Fibroblast of lung (primary cell): Measurements from ENCODE around the gene CNKSR3. TPM values are rescaled to one million over a fixed set of nuclear protein-coding genes. Genes with fewer than 3 reads are reported as not detected.

Experiments
- DNase-seq, 2 donors: peaks; one replicate each; pipeline versions ENCODE4 v3.0.0 to v3.0.0-alpha.2; 2010; ENCODE audit warnings: low read depth in 2 of 2
- H2AFZ ChIP-seq: 2 replicates; pipeline ENCODE4 v1.5.1; 2012; ENCODE audit warnings: low read length, control low read depth, inconsistent platforms
- H3K27ac ChIP-seq: 2 replicates; pipeline ENCODE4 v1.5.1; 2011; ENCODE audit warnings: low read length, control low read depth; ENCODE audit not compliant: insufficient read depth
- H3K27me3 ChIP-seq: 2 replicates; pipeline ENCODE4 v1.5.1; 2011; ENCODE audit warnings: mild to moderate bottlenecking, low read length; ENCODE audit not compliant: control insufficient read depth, insufficient read depth
- H3K36me3 ChIP-seq: 2 replicates; pipeline ENCODE4 v1.5.1; 2011; ENCODE audit warnings: low read length; ENCODE audit not compliant: control insufficient read depth, insufficient read depth
- H3K4me1 ChIP-seq: 2 replicates; pipeline ENCODE4 v1.5.1; 2011; ENCODE audit warnings: low read length; ENCODE audit not compliant: control insufficient read depth, insufficient read depth; ENCODE audit errors: extremely low read depth
- H3K4me2 ChIP-seq: 2 replicates; pipeline ENCODE4 v1.5.1; 2011; ENCODE audit warnings: low read length, control low read depth; ENCODE audit not compliant: insufficient read depth; ENCODE audit errors: extremely low read depth
- H3K4me3 ChIP-seq, 4 experiments: fragments of 200-600 bp in 1 of 4; sonication (generic) in 1 of 4; replicated peaks in 1 of 4; 2 replicates each; pipeline ENCODE4 v1.5.1; 2011 to 2016; ENCODE audit warnings: low read length in 4 of 4, low read depth in 3 of 4, mild to moderate bottlenecking in 3 of 4, control low read depth in 2 of 4, inconsistent platforms in 1 of 4, mixed read lengths in 1 of 4; ENCODE audit not compliant: insufficient read depth in 1 of 4; ENCODE audit errors: control extremely low read depth in 1 of 4
- H3K79me2 ChIP-seq: 2 replicates; pipeline ENCODE4 v1.5.1; 2012; ENCODE audit warnings: mild to moderate bottlenecking, low read length, inconsistent platforms; ENCODE audit not compliant: control insufficient read depth, insufficient read depth
- H3K9ac ChIP-seq: 2 replicates; pipeline ENCODE4 v1.5.1; 2011; ENCODE audit warnings: mild to moderate bottlenecking, low read length, control low read depth; ENCODE audit not compliant: insufficient read depth
- H3K9me3 ChIP-seq: 2 replicates; pipeline ENCODE4 v1.5.1; 2012; ENCODE audit warnings: low read depth, low read length; ENCODE audit not compliant: control insufficient read depth, insufficient read depth
- H4K20me1 ChIP-seq: 2 replicates; pipeline ENCODE4 v1.5.1; 2011; ENCODE audit warnings: low read length; ENCODE audit not compliant: control insufficient read depth, insufficient read depth; ENCODE audit errors: extremely low read depth
- EZH2 ChIP-seq: IDR thresholded peaks from 2 replicates; pipeline ENCODE4 v1.5.1; 2012; ENCODE audit warnings: low read length, control low read depth, mild to moderate bottlenecking; ENCODE audit errors: missing control alignments
- polyA plus RNA-seq, 2 donors: library from polyadenylated mRNA; depleted of rRNA in 1 of 2; stranded (reverse) in 1 of 2; unstranded in 1 of 2; fragments of >200 nt; gene quantifications; 2 replicates each; pipeline ENCODE4 v1.2.1, GENCODE V29; 2011 to 2012; ENCODE audit warnings: missing spikeins in 1 of 2
- total RNA-seq: library from RNA; depleted of rRNA; stranded (reverse); fragments of >200 nt; gene quantifications from 2 replicates; pipeline ENCODE4 v1.2.1, GENCODE V29; 2014
- TF ChIP-seq, protein P1 (sequence below), 2 donors: IDR thresholded peaks in 1 of 2; conservative IDR thresholded peaks in 1 of 2; 1 replicate in 1 of 2; 2 replicates in 1 of 2; pipeline ENCODE4 v1.5.1; 2011 to 2012; ENCODE audit warnings: low read length in 2 of 2, control low read depth in 1 of 2, inconsistent platforms in 1 of 2, low read depth in 1 of 2, mild to moderate bottlenecking in 1 of 2

CNKSR3 gene
- total and polyA plus RNA-seq, 2 donors (not counting 1 experiment from before 2014, with no cell fraction given) = 5.5 to 14.0 TPM

DNA sequence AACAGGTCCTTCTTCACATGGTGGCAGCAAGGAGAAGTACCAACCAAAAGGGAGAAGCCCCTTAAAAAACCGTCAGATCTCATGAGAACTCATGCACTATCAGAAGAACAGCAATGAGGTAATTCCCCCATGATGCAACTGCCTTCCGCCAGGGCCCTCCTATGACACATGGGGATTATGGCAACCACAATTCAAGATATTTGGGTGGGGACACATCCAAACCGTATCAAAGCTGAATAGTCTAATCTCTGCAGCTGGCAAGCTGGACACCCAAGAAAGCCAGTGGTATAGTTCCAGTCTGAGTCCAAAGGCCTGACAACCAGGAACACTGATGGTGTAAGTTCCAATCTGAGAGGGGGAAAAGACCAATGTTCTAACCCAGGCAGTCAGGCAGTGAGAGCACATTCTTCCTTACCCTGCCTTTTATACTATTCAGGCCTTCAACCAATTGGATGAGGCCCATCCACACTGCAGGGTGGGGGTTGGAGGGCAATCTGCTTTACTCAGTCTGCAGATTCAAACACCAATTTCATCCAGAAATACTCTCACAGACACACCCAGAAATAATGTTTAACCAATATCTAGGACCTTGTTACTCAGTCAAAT is 17.9 kb upstream of the CNKSR3 start:
- no peak for DNase-seq
- Histone ChIP-seq H2AFZ (no peak overlapping the region), H3K4me3 (no peak overlapping the region), H3K27ac (no peak overlapping the region), H3K27me3 (no peaks in the 10 kb centered on the region), H3K9me3 (no peaks in the 10 kb centered on the region), H3K4me2 (no peak overlapping the region), H3K79me2 (no peaks in the 10 kb centered on the region), H3K9ac (no peak overlapping the region), H4K20me1 (no peaks in the 10 kb centered on the region), H3K36me3 (no peaks in the 10 kb centered on the region), H3K4me1 (no peaks in the 10 kb centered on the region)
- TF ChIP-seq, protein P1, sequence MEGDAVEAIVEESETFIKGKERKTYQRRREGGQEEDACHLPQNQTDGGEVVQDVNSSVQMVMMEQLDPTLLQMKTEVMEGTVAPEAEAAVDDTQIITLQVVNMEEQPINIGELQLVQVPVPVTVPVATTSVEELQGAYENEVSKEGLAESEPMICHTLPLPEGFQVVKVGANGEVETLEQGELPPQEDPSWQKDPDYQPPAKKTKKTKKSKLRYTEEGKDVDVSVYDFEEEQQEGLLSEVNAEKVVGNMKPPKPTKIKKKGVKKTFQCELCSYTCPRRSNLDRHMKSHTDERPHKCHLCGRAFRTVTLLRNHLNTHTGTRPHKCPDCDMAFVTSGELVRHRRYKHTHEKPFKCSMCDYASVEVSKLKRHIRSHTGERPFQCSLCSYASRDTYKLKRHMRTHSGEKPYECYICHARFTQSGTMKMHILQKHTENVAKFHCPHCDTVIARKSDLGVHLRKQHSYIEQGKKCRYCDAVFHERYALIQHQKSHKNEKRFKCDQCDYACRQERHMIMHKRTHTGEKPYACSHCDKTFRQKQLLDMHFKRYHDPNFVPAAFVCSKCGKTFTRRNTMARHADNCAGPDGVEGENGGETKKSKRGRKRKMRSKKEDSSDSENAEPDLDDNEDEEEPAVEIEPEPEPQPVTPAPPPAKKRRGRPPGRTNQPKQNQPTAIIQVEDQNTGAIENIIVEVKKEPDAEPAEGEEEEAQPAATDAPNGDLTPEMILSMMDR (conservative IDR thresholded peaks at IDR 0.05 in 1 of 2, IDR thresholded peaks at IDR 0.05 in 1 of 2; ENCODE audit: low read depth in 1 of 2, low read length in 2 of 2) = no peak
- no peak for TF ChIP-seq EZH2

DNA sequence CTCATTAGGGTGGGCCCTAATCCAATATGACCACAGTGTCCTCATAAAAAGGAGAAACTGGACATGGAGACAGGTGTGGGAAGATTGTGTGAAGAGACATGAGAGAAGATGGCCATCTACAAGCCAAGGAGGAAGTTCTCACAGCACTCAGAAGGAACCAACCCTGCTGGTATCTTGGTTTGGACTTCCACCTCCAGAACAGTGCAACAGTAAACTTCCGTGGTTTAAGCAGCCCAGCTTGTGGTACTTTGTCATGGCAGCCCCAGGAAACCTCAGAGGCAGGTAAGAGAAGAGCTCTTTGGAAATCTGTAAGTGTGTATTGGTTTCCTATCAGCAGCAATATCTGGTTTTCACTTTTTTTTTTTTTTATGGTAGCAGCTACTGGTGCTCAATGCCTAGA is 16.5 kb upstream of the CNKSR3 start:
- Histone ChIP-seq H2AFZ (no peak overlapping the region), H3K9ac (no peak overlapping the region), H3K4me3 (no peak overlapping the region), H3K79me2 (no peaks in the 10 kb centered on the region), H3K4me2 (no peak overlapping the region), H4K20me1 (no peaks in the 10 kb centered on the region), H3K27ac (no peak overlapping the region), H3K9me3 (no peaks in the 10 kb centered on the region), H3K36me3 (no peaks in the 10 kb centered on the region), H3K4me1 (no peaks in the 10 kb centered on the region), H3K27me3 (no peaks in the 10 kb centered on the region)
- TF ChIP-seq, protein P1 (conservative IDR thresholded peaks at IDR 0.05 in 1 of 2, IDR thresholded peaks at IDR 0.05 in 1 of 2; ENCODE audit: low read depth in 1 of 2, low read length in 2 of 2) = no peak
- DNase-seq = no peak

DNA sequence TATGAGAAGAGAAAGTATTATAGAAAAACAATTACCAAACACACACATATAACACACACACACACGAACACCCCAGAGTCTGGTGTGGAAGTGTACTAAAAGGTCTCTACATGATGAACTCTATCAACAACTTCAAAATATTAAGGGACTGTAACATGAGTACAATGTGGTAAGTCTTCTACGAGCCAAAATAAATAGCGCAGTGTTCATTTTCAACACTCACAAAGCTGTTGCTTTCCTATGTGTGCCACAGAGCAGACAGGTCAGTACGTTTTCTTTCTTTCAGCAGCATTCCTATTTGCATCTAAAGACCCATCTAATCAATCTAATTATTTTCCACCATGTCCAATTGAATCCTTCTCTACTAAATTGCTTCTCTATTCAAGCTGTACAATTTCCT is 12.1 kb upstream of the CNKSR3 start:
- TF ChIP-seq EZH2 = no peak
- TF ChIP-seq, protein P1 (conservative IDR thresholded peaks at IDR 0.05 in 1 of 2, IDR thresholded peaks at IDR 0.05 in 1 of 2; ENCODE audit: low read depth in 1 of 2, low read length in 2 of 2) = no peak

More for the DNA sequence above, 12.1 kb upstream of the CNKSR3 start:
- Histone ChIP-seq H3K4me3 (no peak overlapping the region), H2AFZ (no peak overlapping the region), H3K9ac (no peak overlapping the region), H3K36me3 (no peaks in the 10 kb centered on the region), H3K79me2 (no peaks in the 10 kb centered on the region), H3K4me2 (no peak overlapping the region), H3K27me3 (no peaks in the 10 kb centered on the region), H3K4me1 (no peaks in the 10 kb centered on the region), H3K27ac (no peak overlapping the region), H4K20me1 (no peaks in the 10 kb centered on the region), H3K9me3 (no peaks in the 10 kb centered on the region)
- peak in 1 of 2 donors; percentile 33 for DNase-seq
